CD4-positive, alpha-beta memory T cell (primary cell): ENCODE measurements around the gene RHOT1. TPM values are rescaled to one million over a fixed set of nuclear protein-coding genes. Genes with fewer than 3 reads are reported as not detected.
"Not testable (repeated sequence)": the region's sequence is repeated elsewhere in the genome, so short reads cannot be mapped to it uniquely, and the experiment has no call there.

ENCODE experiments used
- CTCF ChIA-PET: fragments of 350-600 bp; sonication (Branson Sonifier 250); formaldehyde crosslinking; loops from one replicate; lab custom pipeline; 2021; ENCODE audit warnings: inconsistent platforms; ENCODE audit not compliant: partially characterized antibody; lab: Charles Lee
- POLR2A ChIA-PET: fragments of 350-600 bp; sonication (Branson Sonifier 250); formaldehyde crosslinking; loops from one replicate; lab custom pipeline; 2021; ENCODE audit not compliant: partially characterized antibody; lab: Charles Lee
- DNase-seq, 5 donors: peaks; one replicate each; pipeline versions ENCODE4 v3.0.0 to v3.0.0-alpha.2; 2020 to 2022; ENCODE audit warnings: mixed read lengths in 1 of 5
- H3K27ac ChIP-seq: one replicate; pipeline ENCODE4 v1.7.0; 2013; ENCODE audit warnings: low read depth, low read length
- H3K27me3 ChIP-seq: 2 replicates; pipeline ENCODE4 v1.7.0; 2013; ENCODE audit warnings: mild to moderate bottlenecking, low read length, moderate library complexity; ENCODE audit not compliant: insufficient read depth
- H3K36me3 ChIP-seq: 2 replicates; pipeline ENCODE4 v1.7.0; 2013; ENCODE audit warnings: mild to moderate bottlenecking, low read length, moderate library complexity; ENCODE audit not compliant: insufficient read depth
- H3K4me1 ChIP-seq: 2 replicates; pipeline ENCODE4 v1.7.0; 2013; ENCODE audit warnings: mild to moderate bottlenecking, low read length, moderate library complexity; ENCODE audit not compliant: insufficient read depth
- H3K4me3 ChIP-seq, 2 donors: one replicate each; pipeline ENCODE4 v1.7.0; 2013; ENCODE audit warnings: low read length in 2 of 2, mild to moderate bottlenecking in 1 of 2
- H3K9me3 ChIP-seq, 2 donors: one replicate each; pipeline ENCODE4 v1.7.0; 2013; ENCODE audit warnings: low read length in 2 of 2, control low read depth in 1 of 2; ENCODE audit not compliant: control insufficient read depth in 1 of 2
- H3K27ac Mint-ChIP-seq, 7 donors: one replicate each; pipeline ENCODE4 v1.8.0; 2020 to 2021; ENCODE audit warnings: mixed read lengths in 7 of 7, mild to moderate bottlenecking in 6 of 7, inconsistent platforms in 3 of 7, moderate library complexity in 3 of 7
- H3K27me3 Mint-ChIP-seq, 2 donors: one replicate each; pipeline ENCODE4 v1.8.0; 2020 to 2021; ENCODE audit warnings: mixed read lengths in 2 of 2
- H3K36me3 Mint-ChIP-seq, 2 donors: one replicate each; pipeline ENCODE4 v1.8.0; 2020 to 2021; ENCODE audit warnings: mixed read lengths in 2 of 2, inconsistent platforms in 1 of 2, mild to moderate bottlenecking in 1 of 2
- H3K4me1 Mint-ChIP-seq, 4 donors: one replicate each; pipeline ENCODE4 v1.8.0; 2020 to 2021; ENCODE audit warnings: mixed read lengths in 4 of 4, mild to moderate bottlenecking in 1 of 4
- H3K4me3 Mint-ChIP-seq, 8 donors: one replicate each; pipeline ENCODE4 v1.8.0; 2020 to 2021; ENCODE audit warnings: mixed read lengths in 8 of 8, mild to moderate bottlenecking in 7 of 8, moderate library complexity in 6 of 8, inconsistent platforms in 3 of 8
- H3K9me3 Mint-ChIP-seq, 8 donors: one replicate each; pipeline ENCODE4 v1.8.0; 2020 to 2021; ENCODE audit warnings: mixed read lengths in 8 of 8, mild to moderate bottlenecking in 5 of 8, inconsistent platforms in 3 of 8, moderate library complexity in 1 of 8
- intact Hi-C: fragments of 100-400 bp; cut with micrococcal nuclease; formaldehyde crosslinking; loops from one replicate; pipeline ENCODE4 v1.15.1; 2023
- polyA plus RNA-seq, 2 donors: library from polyadenylated mRNA; unstranded; fragments of 300-500 nt; fragmentation: Illumina TruSeq; gene quantifications; one replicate each; pipeline ENCODE4 v1.2.3, GENCODE V29; 2021
- total RNA-seq, 2 experiments: library from RNA; stranded (reverse); gene quantifications; one replicate each; pipeline ENCODE4 v1.2.3, GENCODE V29; 2021

Gene RHOT1
- total and polyA plus RNA-seq, 4 experiments from 2014 or later = 26.9 to 33.9 (median 29.9) TPM

- POLR2A ChIA-PET = no interaction called here
- intact Hi-C loops = no loop called here
- CTCF ChIA-PET = no interaction called here
These were observed 27.8 kb upstream of the RHOT1 start for GRCh38 chr17:32114536-32114935.

DNA sequence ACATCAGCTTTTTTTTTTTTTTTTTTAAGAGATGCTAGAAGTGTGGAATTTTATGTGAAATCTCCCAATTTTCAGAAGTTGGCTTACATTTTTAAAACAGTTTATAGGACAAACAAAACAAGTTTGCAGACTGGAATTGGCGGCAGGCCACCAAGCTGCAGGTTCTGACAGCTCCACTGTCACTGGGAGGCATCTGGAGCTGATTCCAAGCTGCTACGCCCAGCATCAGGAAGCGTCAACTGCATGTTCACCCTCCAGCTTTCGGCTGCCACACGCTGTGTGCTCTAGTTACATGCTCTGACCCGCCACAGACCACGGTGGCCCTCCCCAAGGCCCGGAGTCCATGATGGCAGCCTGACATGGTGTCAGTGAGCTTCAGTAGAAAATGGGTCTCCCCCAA is 26.8 kb upstream of the RHOT1 start:
- H3K4me3 Mint-ChIP-seq, H3K27me3 ChIP-seq, H3K9me3 ChIP-seq, CTCF ChIA-PET, H3K4me3 ChIP-seq, H3K27me3 Mint-ChIP-seq, H3K36me3 Mint-ChIP-seq, H3K9me3 Mint-ChIP-seq, DNase-seq, H3K4me1 Mint-ChIP-seq, H3K36me3 ChIP-seq, H3K27ac Mint-ChIP-seq, intact Hi-C loops, H3K27ac ChIP-seq, H3K4me1 ChIP-seq, POLR2A ChIA-PET: not testable (repeated sequence)

More at GRCh38 chr17:32114536-32114935, 27.8 kb upstream of the RHOT1 start:
- Mint-ChIP-seq H3K36me3 (no peaks in the 10 kb centered on the region), H3K27me3 (peaks cover 7 to 8% of the 10 kb centered on the region in 2 donors), H3K9me3 (peaks cover 0 to 1% (median 0%) of the 10 kb centered on the region in 8 donors), H3K4me3 (no peak overlapping the region), H3K27ac (no peak overlapping the region), H3K4me1 (peaks cover 0 to 8% (median 3%) of the 10 kb centered on the region in 4 donors)
- no peak overlapping the region for H3K27ac ChIP-seq
- no peak overlapping the region for H3K4me3 ChIP-seq
- no peaks in the 10 kb centered on the region for H3K36me3 ChIP-seq
- peaks cover 4% of the 10 kb centered on the region for H3K4me1 ChIP-seq
- no peak for DNase-seq
- no peaks in the 10 kb centered on the region for H3K27me3 ChIP-seq
- H3K9me3 ChIP-seq = no peaks in the 10 kb centered on the region

GRCh38 chr17:32116937-32117336 is 25.4 kb upstream of the RHOT1 start:
- Mint-ChIP-seq H3K27me3 (peaks cover 7 to 8% of the 10 kb centered on the region in 2 donors), H3K9me3 (peaks cover 0 to 1% (median 0%) of the 10 kb centered on the region in 8 donors), H3K27ac (no peak overlapping the region), H3K36me3 (no peaks in the 10 kb centered on the region), H3K4me1 (peaks cover 0 to 4% (median 0%) of the 10 kb centered on the region in 4 donors), H3K4me3 (no peak overlapping the region)
- Histone ChIP-seq H3K9me3 (no peaks in the 10 kb centered on the region), H3K27ac (no peak overlapping the region), H3K4me1 (no peaks in the 10 kb centered on the region), H3K4me3 (no peak overlapping the region), H3K27me3 (no peaks in the 10 kb centered on the region), H3K36me3 (no peaks in the 10 kb centered on the region)
- no peak for DNase-seq
- intact Hi-C loops = no loop called here
- ChIA-PET POLR2A (no interaction called here), CTCF (no interaction called here)

- Mint-ChIP-seq H3K4me3 (peak overlapping the region in 1 of 8 donors; percentile 23), H3K27me3 (peaks cover 7 to 8% of the 10 kb centered on the region in 2 donors), H3K4me1 (peaks cover 0 to 4% (median 0%) of the 10 kb centered on the region in 4 donors), H3K36me3 (no peaks in the 10 kb centered on the region), H3K9me3 (peaks cover 0 to 1% (median 0%) of the 10 kb centered on the region in 8 donors), H3K27ac (no peak overlapping the region)
- no peaks in the 10 kb centered on the region for H3K27me3 ChIP-seq
- ChIA-PET POLR2A (no interaction called here), CTCF (no interaction called here)
- H3K27ac ChIP-seq = no peak overlapping the region
- H3K4me1 ChIP-seq = no peaks in the 10 kb centered on the region
- intact Hi-C loops = no loop called here
- no peak for DNase-seq
- no peaks in the 10 kb centered on the region for H3K9me3 ChIP-seq
- H3K4me3 ChIP-seq = no peak overlapping the region
- H3K36me3 ChIP-seq = no peaks in the 10 kb centered on the region
These were observed 24.9 kb upstream of the RHOT1 start for GRCh38 chr17:32117399-32117798.

- CTCF ChIA-PET, H3K36me3 ChIP-seq, H3K27me3 ChIP-seq, H3K27me3 Mint-ChIP-seq, POLR2A ChIA-PET, H3K9me3 ChIP-seq, DNase-seq, H3K27ac ChIP-seq, H3K9me3 Mint-ChIP-seq, H3K4me3 Mint-ChIP-seq, H3K4me1 Mint-ChIP-seq, H3K4me3 ChIP-seq, H3K27ac Mint-ChIP-seq, H3K4me1 ChIP-seq, H3K36me3 Mint-ChIP-seq, intact Hi-C loops: not testable (repeated sequence)
These were observed 24.2 kb upstream of the RHOT1 start for GRCh38 chr17:32118088-32118487.

DNA sequence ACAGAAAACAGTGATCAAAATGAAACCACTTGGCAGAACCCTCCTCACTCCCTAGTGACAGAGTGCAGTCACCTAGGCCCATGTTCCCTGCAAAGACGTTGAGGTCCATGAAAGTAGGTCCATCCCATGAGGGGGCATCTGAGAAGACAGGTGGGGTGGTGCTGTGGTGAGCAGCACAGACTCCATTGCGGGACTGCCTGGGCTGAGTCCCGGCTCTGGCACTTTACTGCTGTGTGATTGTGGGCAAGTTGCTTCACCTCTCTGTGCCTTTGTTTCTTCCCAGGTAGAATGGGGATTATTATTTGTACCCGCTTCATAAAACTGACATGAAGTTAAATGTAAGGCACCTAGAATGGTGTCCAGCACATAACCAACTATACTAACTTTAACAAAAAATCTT is 23.5 kb upstream of the RHOT1 start:
- Histone ChIP-seq H3K9me3 (no peaks in the 10 kb centered on the region), H3K4me1 (no peaks in the 10 kb centered on the region), H3K4me3 (no peak overlapping the region), H3K27ac (no peak overlapping the region), H3K36me3 (no peaks in the 10 kb centered on the region), H3K27me3 (no peaks in the 10 kb centered on the region)
- Mint-ChIP-seq H3K4me3 (no peak overlapping the region), H3K36me3 (no peaks in the 10 kb centered on the region), H3K9me3 (no peaks in the 10 kb centered on the region), H3K27ac (no peak overlapping the region), H3K4me1 (peaks cover 0 to 4% (median 0%) of the 10 kb centered on the region in 4 donors), H3K27me3 (peaks cover 7 to 8% of the 10 kb centered on the region in 2 donors)
- POLR2A ChIA-PET = no interaction called here
- CTCF ChIA-PET = no interaction called here
- intact Hi-C loops = no loop called here
- DNase-seq = no peak

DNA sequence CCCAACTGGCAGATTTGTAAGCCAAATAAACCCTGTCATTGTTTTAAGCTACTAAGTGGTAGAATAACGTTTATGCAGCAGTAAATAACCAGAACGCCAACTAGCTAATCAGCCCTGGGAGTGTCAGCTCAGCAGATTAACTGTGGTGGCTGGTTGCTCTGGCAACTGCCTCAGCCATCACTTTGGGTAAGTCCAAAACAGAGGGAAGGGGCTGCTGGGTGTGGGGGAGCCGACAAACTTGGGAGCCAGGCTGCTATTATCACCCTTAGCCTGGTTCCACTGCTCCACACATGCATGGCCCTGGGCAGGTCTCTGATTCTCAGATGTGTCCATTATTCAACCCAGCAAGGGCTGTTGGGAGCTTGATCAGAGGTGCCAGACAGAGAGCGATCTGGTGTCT is 22.2 kb upstream of the RHOT1 start:
- Histone ChIP-seq H3K27ac (no peak overlapping the region), H3K4me3 (no peak overlapping the region), H3K4me1 (no peaks in the 10 kb centered on the region), H3K27me3 (no peaks in the 10 kb centered on the region), H3K9me3 (no peaks in the 10 kb centered on the region), H3K36me3 (no peaks in the 10 kb centered on the region)
- peaks cover 0 to 4% (median under 1%) of the 10 kb centered on the region in 4 donors for H3K4me1 Mint-ChIP-seq
- no peak for DNase-seq
- H3K36me3 Mint-ChIP-seq = no peaks in the 10 kb centered on the region
- no peak overlapping the region for H3K27ac Mint-ChIP-seq
- no peaks in the 10 kb centered on the region for H3K9me3 Mint-ChIP-seq
- CTCF ChIA-PET = interaction anchor here (1.2 kb wide), 1 partner anchor 18 kb away, joined by 3 read pairs; no protein-coding TSS in a partner anchor
- POLR2A ChIA-PET = no interaction called here
- peaks cover 7 to 8% of the 10 kb centered on the region in 2 donors for H3K27me3 Mint-ChIP-seq
- intact Hi-C loops = no loop called here
- H3K4me3 Mint-ChIP-seq = no peak overlapping the region

DNA sequence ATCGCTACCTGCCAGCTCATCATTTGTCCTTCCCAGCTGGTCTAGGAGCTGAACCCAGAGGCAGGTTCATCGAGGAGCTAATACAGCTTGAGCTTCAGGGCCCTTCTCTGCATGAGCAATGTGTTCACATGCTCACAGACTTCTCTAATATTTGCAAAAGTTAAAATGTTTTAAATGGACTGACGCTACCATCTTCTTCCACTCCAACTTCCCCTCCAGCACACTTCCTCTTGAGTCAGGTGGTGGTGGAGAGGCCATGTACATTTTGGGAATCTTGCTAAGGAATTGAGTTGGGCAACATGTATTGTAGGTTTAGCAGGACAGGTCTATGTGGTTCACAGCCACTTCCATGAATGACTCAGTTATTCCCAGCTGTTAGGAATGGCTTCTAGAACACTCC is 21.6 kb upstream of the RHOT1 start:
- Mint-ChIP-seq H3K27ac (peak overlapping the region in 1 of 7 donors; percentile 79), H3K27me3 (peaks cover 7 to 8% of the 10 kb centered on the region in 2 donors), H3K36me3 (no peaks in the 10 kb centered on the region), H3K4me3 (no peak overlapping the region), H3K4me1 (peaks cover 0 to 7% (median 3%) of the 10 kb centered on the region in 4 donors), H3K9me3 (no peaks in the 10 kb centered on the region)
- intact Hi-C loops = no loop called here
- H3K9me3 ChIP-seq = no peaks in the 10 kb centered on the region
- no peak overlapping the region for H3K27ac ChIP-seq
- ChIA-PET CTCF (interaction anchor here (1.2 kb wide), 1 partner anchor 17 kb away, joined by 3 read pairs; no protein-coding TSS in a partner anchor), POLR2A (no interaction called here)
- no peak overlapping the region for H3K4me3 ChIP-seq
- H3K27me3 ChIP-seq = no peaks in the 10 kb centered on the region
- no peaks in the 10 kb centered on the region for H3K4me1 ChIP-seq
- DNase-seq = no peak
- H3K36me3 ChIP-seq = no peaks in the 10 kb centered on the region
